ENCODE results near the gene DGCR8.

GRCh38 chr22:20036535-20037392 is 43.3 kb upstream of the DGCR8 start:
- TF ChIP-seq CTCF (IDR thresholded peaks at IDR 0.05) (no peak), POLR2A (IDR thresholded peaks at IDR 0.05) (no peak)

All from esophagus squamous epithelium (tissue), 4 donors.